K562 (cell line): ENCODE results near the gene NAA10. TPM values are rescaled to one million over a fixed set of nuclear protein-coding genes. Genes with fewer than 3 reads are reported as not detected.
A peak's percentile ranks its signal among the peaks of the same experiment; 100 is the strongest.

ENCODE experiments used
- ETV6 ChIP-seq, 3 experiments: fragments of 150-350 bp in 1 of 3; sonication (generic) in 1 of 3; formaldehyde crosslinking in 1 of 3; IDR thresholded peaks; 2 replicates each; pipeline versions ENCODE4 v1.6.1 to v1.8.0; 2014 to 2022; ENCODE audit warnings: borderline replicate concordance in 2 of 3, low read depth in 2 of 3, antibody characterized with exemption in 1 of 3, low read length in 1 of 3, mild to moderate bottlenecking in 1 of 3, missing genetic modification reagents in 1 of 3
- MEF2D ChIP-seq: conservative IDR thresholded peaks from 2 replicates; pipeline ENCODE4 v1.6.1; 2016; ENCODE audit warnings: low read depth, missing genetic modification characterization, missing compliant biosample characterization
- RNF2 ChIP-seq: sonication (generic); IDR thresholded peaks from 2 replicates; pipeline ENCODE4 v1.6.1; 2016
- SMARCA4 ChIP-seq: fragments of 450-650 bp; IDR thresholded peaks from 2 replicates; pipeline ENCODE4 v1.6.1; 2016
- SOX6 ChIP-seq: fragments of 450-650 bp; IDR thresholded peaks from 2 replicates; pipeline ENCODE4 v1.6.1; 2014; ENCODE audit warnings: mild to moderate bottlenecking
- U2AF2 ChIP-seq: fragments of 200-400 bp; formaldehyde crosslinking; optimal IDR thresholded peaks from 2 replicates; pipeline ENCODE3; 2017; ENCODE audit warnings: low read depth, mild to moderate bottlenecking, low read length
- ZBTB11 ChIP-seq, 3 experiments: fragments of 200-800 bp in 1 of 3; fragments of 250-450 bp in 1 of 3; fragments of 450-650 bp in 1 of 3; sonication (Bioruptor Pico) in 1 of 3; sonication (Bioruptor generic) in 1 of 3; formaldehyde crosslinking in 1 of 3; IDR thresholded peaks; 2 replicates each; pipeline versions ENCODE4 v1.6.1 to v1.8.0; 2016 to 2022; ENCODE audit warnings: mild to moderate bottlenecking in 2 of 3, missing genetic modification characterization in 2 of 3, missing compliant biosample characterization in 1 of 3, moderate library complexity in 1 of 3
- ZNF551 ChIP-seq: fragments of 250-450 bp; sonication (Bioruptor Pico); IDR thresholded peaks from 2 replicates; pipeline ENCODE4 v1.5.0; 2021; ENCODE audit warnings: mild to moderate bottlenecking, moderate library complexity
- polyA plus RNA-seq, 8 experiments: library from polyadenylated mRNA; depleted of rRNA in 4 of 8; stranded (reverse) in 5 of 8; unstranded in 3 of 8; fragments of >200 nt; fragmentation: Nextera tagmentation in 2 of 8; fragmentation: Illumina TruSeq in 1 of 8; extraction: Ambion mirVana in 2 of 8; extraction: Trizol in 1 of 8; gene quantifications; 2 replicates each; pipeline versions ENCODE4 v1.2.1 to v1.2.3, GENCODE V29; 2011 to 2014; ENCODE audit warnings: inconsistent platforms in 1 of 8, missing spikeins in 1 of 8
- total RNA-seq, 7 experiments: library from RNA; depleted of rRNA in 6 of 7; stranded (reverse); fragments of >200 nt in 6 of 7; fragmentation: Illumina TruSeq in 2 of 7; extraction: Trizol in 2 of 7; gene quantifications; 2 replicates each; pipeline versions ENCODE4 v1.2.1 to v1.2.3, GENCODE V29; 2011 to 2021; ENCODE audit warnings: low replicate concordance in 1 of 7
- TF ChIP-seq, protein P1 (sequence below): fragments of 250-450 bp; sonication (Bioruptor Pico); IDR thresholded peaks from 2 replicates; pipeline ENCODE4 v1.5.0; 2020; ENCODE audit warnings: mild to moderate bottlenecking
- TF ChIP-seq, protein P2 (sequence below): fragments of 450-650 bp; formaldehyde crosslinking; IDR thresholded peaks from 2 replicates; pipeline ENCODE4 v1.4.0; 2022; ENCODE audit warnings: missing genetic modification characterization
- TF ChIP-seq, protein P3 (sequence below): sonication (generic); formaldehyde crosslinking; IDR thresholded peaks from 2 replicates; pipeline ENCODE4 v1.8.0; 2023; ENCODE audit warnings: mild to moderate bottlenecking, missing genetic modification reagents
- TF ChIP-seq, protein P4 (sequence below): fragments of 250-450 bp; sonication (Bioruptor Pico); IDR thresholded peaks from 2 replicates; pipeline ENCODE4 v1.8.0; 2022; ENCODE audit warnings: moderate library complexity, mild to moderate bottlenecking, inconsistent platforms

The NAA10 gene
- total and polyA plus RNA-seq, 9 of the 15 experiments (the other 6 are each of a cell fraction or from before 2014, with no cell fraction given), result 11.1 to 250 (median 134) TPM

- TF ChIP-seq ZBTB11 (CRISPR knock-in tag; IDR thresholded peaks at IDR 0.05) (peak in 1 of 3 experiments; percentile 62; a peak in 2 of 6 replicates), SMARCA4 (0 out of 2 replicates have a peak, but pooled peaks have one; percentile 51), RNF2 (peak; percentile 77; the same call in 1 of the 2 replicates), ZNF551 (no peak), U2AF2 (no peak), SOX6 (no peak), MEF2D (tag) (no peak), ETV6 (IDR thresholded peaks at IDR 0.05; ENCODE audit: borderline replicate concordance in 1 of 2, low read depth in 2 of 2, low read length in 1 of 2) (0 out of 4 replicates have a peak, but pooled peaks of 1 of the 2 experiments have one; percentile 37), ETV6 (CRISPR knock-in tag; IDR thresholded peaks at IDR 0.05; ENCODE audit: borderline replicate concordance) (no peak)
- TF ChIP-seq, protein P1, sequence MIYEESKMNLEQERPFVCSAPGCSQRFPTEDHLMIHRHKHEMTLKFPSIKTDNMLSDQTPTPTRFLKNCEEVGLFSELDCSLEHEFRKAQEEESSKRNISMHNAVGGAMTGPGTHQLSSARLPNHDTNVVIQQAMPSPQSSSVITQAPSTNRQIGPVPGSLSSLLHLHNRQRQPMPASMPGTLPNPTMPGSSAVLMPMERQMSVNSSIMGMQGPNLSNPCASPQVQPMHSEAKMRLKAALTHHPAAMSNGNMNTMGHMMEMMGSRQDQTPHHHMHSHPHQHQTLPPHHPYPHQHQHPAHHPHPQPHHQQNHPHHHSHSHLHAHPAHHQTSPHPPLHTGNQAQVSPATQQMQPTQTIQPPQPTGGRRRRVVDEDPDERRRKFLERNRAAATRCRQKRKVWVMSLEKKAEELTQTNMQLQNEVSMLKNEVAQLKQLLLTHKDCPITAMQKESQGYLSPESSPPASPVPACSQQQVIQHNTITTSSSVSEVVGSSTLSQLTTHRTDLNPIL (CRISPR knock-in tag), result no peak
- TF ChIP-seq, protein P2, sequence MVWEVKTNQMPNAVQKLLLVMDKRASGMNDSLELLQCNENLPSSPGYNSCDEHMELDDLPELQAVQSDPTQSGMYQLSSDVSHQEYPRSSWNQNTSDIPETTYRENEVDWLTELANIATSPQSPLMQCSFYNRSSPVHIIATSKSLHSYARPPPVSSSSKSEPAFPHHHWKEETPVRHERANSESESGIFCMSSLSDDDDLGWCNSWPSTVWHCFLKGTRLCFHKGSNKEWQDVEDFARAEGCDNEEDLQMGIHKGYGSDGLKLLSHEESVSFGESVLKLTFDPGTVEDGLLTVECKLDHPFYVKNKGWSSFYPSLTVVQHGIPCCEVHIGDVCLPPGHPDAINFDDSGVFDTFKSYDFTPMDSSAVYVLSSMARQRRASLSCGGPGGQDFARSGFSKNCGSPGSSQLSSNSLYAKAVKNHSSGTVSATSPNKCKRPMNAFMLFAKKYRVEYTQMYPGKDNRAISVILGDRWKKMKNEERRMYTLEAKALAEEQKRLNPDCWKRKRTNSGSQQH, result peak; percentile 52; the same call in 1 of the 2 replicates
- TF ChIP-seq, protein P3, sequence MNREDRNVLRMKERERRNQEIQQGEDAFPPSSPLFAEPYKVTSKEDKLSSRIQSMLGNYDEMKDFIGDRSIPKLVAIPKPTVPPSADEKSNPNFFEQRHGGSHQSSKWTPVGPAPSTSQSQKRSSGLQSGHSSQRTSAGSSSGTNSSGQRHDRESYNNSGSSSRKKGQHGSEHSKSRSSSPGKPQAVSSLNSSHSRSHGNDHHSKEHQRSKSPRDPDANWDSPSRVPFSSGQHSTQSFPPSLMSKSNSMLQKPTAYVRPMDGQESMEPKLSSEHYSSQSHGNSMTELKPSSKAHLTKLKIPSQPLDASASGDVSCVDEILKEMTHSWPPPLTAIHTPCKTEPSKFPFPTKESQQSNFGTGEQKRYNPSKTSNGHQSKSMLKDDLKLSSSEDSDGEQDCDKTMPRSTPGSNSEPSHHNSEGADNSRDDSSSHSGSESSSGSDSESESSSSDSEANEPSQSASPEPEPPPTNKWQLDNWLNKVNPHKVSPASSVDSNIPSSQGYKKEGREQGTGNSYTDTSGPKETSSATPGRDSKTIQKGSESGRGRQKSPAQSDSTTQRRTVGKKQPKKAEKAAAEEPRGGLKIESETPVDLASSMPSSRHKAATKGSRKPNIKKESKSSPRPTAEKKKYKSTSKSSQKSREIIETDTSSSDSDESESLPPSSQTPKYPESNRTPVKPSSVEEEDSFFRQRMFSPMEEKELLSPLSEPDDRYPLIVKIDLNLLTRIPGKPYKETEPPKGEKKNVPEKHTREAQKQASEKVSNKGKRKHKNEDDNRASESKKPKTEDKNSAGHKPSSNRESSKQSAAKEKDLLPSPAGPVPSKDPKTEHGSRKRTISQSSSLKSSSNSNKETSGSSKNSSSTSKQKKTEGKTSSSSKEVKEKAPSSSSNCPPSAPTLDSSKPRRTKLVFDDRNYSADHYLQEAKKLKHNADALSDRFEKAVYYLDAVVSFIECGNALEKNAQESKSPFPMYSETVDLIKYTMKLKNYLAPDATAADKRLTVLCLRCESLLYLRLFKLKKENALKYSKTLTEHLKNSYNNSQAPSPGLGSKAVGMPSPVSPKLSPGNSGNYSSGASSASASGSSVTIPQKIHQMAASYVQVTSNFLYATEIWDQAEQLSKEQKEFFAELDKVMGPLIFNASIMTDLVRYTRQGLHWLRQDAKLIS (CRISPR knock-in tag), result 0 out of 2 replicates have a peak, but pooled peaks have one; percentile 1
- TF ChIP-seq, protein P4, sequence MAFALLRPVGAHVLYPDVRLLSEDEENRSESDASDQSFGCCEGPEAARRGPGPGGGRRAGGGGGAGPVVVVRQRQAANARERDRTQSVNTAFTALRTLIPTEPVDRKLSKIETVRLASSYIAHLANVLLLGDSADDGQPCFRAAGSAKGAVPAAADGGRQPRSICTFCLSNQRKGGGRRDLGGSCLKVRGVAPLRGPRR (CRISPR knock-in tag), result no peak
Measured at GRCh38 chrX:153926858-153927671, 7.8 kb downstream of the NAA10 start (continued).
